HFFc6 (cell line): ENCODE results near the gene CARMIL1. TPM values are rescaled to one million over a fixed set of nuclear protein-coding genes. Genes with fewer than 3 reads are reported as not detected.
A peak's percentile ranks its signal among the peaks of the same experiment; 100 is the strongest.

Experiments used
- DNase-seq: peaks from one replicate; pipeline ENCODE4 v3.0.0-alpha.2; 2018
- H3K27ac Mint-ChIP-seq: 2 replicates; pipeline ENCODE4 v1.8.0; 2020; ENCODE audit warnings: mild to moderate bottlenecking, mixed read lengths
- H3K27me3 Mint-ChIP-seq: 2 replicates; pipeline ENCODE4 v1.8.0; 2021; ENCODE audit warnings: mild to moderate bottlenecking, moderate library complexity, mixed read lengths; ENCODE audit not compliant: insufficient read depth
- H3K36me3 Mint-ChIP-seq: 2 replicates; pipeline ENCODE4 v1.8.0; 2021; ENCODE audit warnings: low read depth, mixed read lengths
- H3K4me1 Mint-ChIP-seq: 2 replicates; pipeline ENCODE4 v1.8.0; 2020; ENCODE audit warnings: low read depth, mixed read lengths
- H3K4me3 Mint-ChIP-seq: 2 replicates; pipeline ENCODE4 v1.8.0; 2020; ENCODE audit warnings: mild to moderate bottlenecking, moderate library complexity, mixed read lengths
- H3K9me3 Mint-ChIP-seq: 2 replicates; pipeline ENCODE4 v1.8.0; 2020; ENCODE audit warnings: mild to moderate bottlenecking, mixed read lengths
- long read RNA-seq: library from polyadenylated mRNA; unstranded; transcript quantifications from one replicate; pipeline ENCODE4 v2.0.0, GENCODE V29; 2019
- total RNA-seq, 6 experiments: library from RNA; stranded (reverse); fragmentation: NEBNext Ultra II Directional; extraction: Animal tissue kit (Norgen Biotek cat#: 25700); gene quantifications; 2 replicates in 1 of 6; 3 replicates in 5 of 6; pipeline ENCODE4 v1.2.3, GENCODE V29; 2021
- TF ChIP-seq, protein P1 (sequence below): fragments of 200-600 bp; sonication (generic); IDR thresholded peaks from 2 replicates; pipeline ENCODE4 v1.5.0; 2021; ENCODE audit warnings: antibody characterized with exemption, mild to moderate bottlenecking

The CARMIL1 gene
- 10 to 100 TPM; 12.2 to 15.6 (median 13.7) TPM for total RNA-seq
- long read RNA-seq, partial matches to known transcripts: 1 of 22 reads
- long read RNA-seq, other reads (novel, unspliced or antisense): 21 of 22 reads

- Mint-ChIP-seq H3K27me3 (no peaks in the 10 kb centered on the region; the same call in none of the 2 replicates), H3K36me3 (no peaks in the 10 kb centered on the region), H3K4me1 (peaks cover 44% of the 10 kb centered on the region), H3K4me3 (peak within 1 kb of the TSS; percentile 94), H3K9me3 (no peaks in the 10 kb centered on the region), H3K27ac (peak within 1 kb of the TSS; percentile 75)
- TF ChIP-seq, protein P1, sequence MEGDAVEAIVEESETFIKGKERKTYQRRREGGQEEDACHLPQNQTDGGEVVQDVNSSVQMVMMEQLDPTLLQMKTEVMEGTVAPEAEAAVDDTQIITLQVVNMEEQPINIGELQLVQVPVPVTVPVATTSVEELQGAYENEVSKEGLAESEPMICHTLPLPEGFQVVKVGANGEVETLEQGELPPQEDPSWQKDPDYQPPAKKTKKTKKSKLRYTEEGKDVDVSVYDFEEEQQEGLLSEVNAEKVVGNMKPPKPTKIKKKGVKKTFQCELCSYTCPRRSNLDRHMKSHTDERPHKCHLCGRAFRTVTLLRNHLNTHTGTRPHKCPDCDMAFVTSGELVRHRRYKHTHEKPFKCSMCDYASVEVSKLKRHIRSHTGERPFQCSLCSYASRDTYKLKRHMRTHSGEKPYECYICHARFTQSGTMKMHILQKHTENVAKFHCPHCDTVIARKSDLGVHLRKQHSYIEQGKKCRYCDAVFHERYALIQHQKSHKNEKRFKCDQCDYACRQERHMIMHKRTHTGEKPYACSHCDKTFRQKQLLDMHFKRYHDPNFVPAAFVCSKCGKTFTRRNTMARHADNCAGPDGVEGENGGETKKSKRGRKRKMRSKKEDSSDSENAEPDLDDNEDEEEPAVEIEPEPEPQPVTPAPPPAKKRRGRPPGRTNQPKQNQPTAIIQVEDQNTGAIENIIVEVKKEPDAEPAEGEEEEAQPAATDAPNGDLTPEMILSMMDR: peak; percentile 82
- DNase-seq: peak; percentile 60
Observed at GRCh38 chr6:25278914-25279747, at the start of gene CARMIL1. TSS of gene CARMIL1 (plus strand) at chr6:25279374. CDS start at chr6:25279796, 422 bp downstream.

DNA sequence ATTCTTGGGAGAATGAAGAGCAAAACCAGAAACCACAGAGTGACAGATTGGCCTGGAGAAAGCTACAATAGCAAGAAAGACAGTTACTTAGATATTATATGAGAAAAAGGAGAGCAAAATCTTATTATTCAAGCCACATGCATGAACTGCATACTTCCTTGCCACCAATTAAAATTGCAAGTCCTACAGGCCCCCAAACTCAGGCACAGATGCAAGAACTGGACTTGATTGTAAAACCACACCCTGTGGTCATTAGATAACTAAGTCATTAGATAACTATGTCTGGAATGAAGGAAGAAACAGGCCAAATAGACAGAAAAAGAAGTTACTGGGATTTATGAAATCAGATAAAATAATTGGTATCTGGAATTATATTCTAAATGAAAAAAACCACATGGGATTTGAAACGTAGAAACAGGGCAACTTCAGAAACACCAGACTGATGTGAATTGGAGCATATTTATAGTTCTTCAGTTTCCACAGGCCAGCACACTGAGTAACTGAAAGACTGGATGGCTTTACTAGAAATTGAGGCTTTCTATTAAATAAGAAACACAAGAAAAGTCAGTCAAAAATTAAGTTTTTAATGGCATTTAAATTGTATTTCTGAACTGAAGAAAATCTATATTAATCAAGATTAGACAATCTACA, 49.4 kb upstream of the CARMIL1 start:
- TF ChIP-seq, protein P1: no peak
- peaks cover 55% of the 10 kb centered on the region for H3K4me1 Mint-ChIP-seq
- peak; percentile 80 for DNase-seq
- peak overlapping the region; percentile 17 for H3K4me3 Mint-ChIP-seq
- H3K9me3 Mint-ChIP-seq: no peaks in the 10 kb centered on the region
- peak overlapping the region; percentile 81 for H3K27ac Mint-ChIP-seq
- no peaks in the 10 kb centered on the region; the same call in 1 of the 2 replicates for H3K27me3 Mint-ChIP-seq
- H3K36me3 Mint-ChIP-seq: no peaks in the 10 kb centered on the region

DNA sequence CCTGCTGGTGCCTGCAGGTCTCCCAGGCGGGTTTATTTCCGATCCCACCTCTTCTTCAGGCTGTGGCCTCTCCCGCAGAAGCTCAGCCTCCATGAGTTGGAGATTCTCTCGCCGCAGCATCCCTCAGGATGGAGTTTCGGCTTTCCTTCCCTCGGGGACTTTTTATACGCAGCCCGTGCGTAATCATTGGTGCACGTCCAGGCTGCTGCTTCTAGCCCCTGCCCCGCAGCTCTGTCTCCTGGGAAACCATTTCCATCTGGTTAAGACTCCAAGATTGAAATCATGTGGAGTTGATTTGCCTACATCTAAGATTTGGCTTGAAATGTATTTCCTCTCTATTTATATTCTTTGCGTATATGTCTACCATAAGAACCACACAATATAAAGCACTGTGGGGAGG, 46.7 kb upstream of the CARMIL1 start:
- Mint-ChIP-seq H3K9me3 (no peaks in the 10 kb centered on the region), H3K4me3 (peak overlapping the region; percentile 79), H3K27ac (peak overlapping the region; percentile 75), H3K4me1 (peaks cover 61% of the 10 kb centered on the region), H3K36me3 (no peaks in the 10 kb centered on the region), H3K27me3 (peaks cover 5% of the 10 kb centered on the region)
- DNase-seq: peak; percentile 71
- TF ChIP-seq, protein P1: no peak

GRCh38 chr6:25233226-25233625, 45.9 kb upstream of the CARMIL1 start:
- peak overlapping the region; percentile 75 for H3K27ac Mint-ChIP-seq
- peaks cover 60% of the 10 kb centered on the region for H3K4me1 Mint-ChIP-seq
- H3K9me3 Mint-ChIP-seq: no peaks in the 10 kb centered on the region
- no peak for DNase-seq
- H3K27me3 Mint-ChIP-seq: peaks cover 5% of the 10 kb centered on the region
- peak overlapping the region; percentile 79 for H3K4me3 Mint-ChIP-seq
- H3K36me3 Mint-ChIP-seq: no peaks in the 10 kb centered on the region
- TF ChIP-seq, protein P1: no peak

GRCh38 chr6:25237579-25237978, 41.6 kb upstream of the CARMIL1 start:
- Mint-ChIP-seq H3K36me3 (no peaks in the 10 kb centered on the region), H3K27ac (peak overlapping the region; percentile 69), H3K4me3 (no peak overlapping the region), H3K9me3 (no peaks in the 10 kb centered on the region), H3K4me1 (peaks cover 22% of the 10 kb centered on the region), H3K27me3 (peaks cover 5% of the 10 kb centered on the region; the same call in 1 of the 2 replicates)
- DNase-seq: peak; percentile 57
- TF ChIP-seq, protein P1: no peak
